Fibroblast of the conjunctiva (primary cell): ENCODE results near the gene AGPS.
"Not testable (repeated sequence)": the region's sequence is repeated elsewhere in the genome, so short reads cannot be mapped to it uniquely, and the experiment has no call there.

Source experiments
- DNase-seq: peaks from one replicate; pipeline ENCODE4 v3.0.0-alpha.2; 2010; ENCODE audit warnings: low read depth

Gene AGPS

DNA sequence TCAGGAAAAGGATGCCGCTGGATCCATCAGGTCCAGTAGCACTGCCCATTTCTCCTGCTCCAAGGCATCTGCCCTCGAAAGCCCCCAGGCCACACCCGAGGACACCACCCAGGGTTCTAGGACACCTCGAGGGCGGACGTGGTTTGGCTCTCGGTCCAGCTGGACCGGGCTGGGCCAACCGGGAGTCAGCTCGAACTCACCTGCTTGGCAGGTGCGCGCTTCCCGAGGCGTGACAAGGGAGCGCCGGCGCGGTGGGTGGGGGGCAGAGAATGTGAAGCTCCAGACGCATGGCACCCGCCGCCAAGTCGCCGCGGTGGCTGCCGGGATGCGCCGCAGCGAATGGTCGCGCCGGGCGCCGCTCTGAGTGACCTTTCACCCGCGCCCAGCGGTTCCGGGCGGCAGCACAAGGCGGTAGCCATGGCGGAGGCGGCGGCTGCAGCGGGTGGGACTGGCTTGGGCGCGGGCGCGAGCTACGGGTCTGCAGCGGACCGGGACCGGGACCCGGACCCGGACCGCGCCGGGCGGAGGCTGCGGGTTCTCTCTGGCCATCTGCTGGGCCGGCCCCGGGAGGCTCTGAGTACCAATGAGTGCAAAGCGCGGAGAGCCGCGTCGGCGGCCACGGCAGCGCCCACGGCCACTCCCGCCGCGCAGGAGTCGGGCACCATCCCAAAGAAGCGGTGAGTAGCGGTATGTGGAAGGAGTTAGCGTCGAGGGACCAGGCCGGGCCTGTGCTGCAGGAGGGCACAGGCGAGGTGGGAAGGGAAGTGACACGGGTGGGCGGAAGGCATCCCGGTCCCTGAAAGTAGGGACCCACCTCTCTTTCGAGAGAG, at the start of gene AGPS:
Gene AGPS (plus strand): TSS at position 401 of the 830 bp plus-strand sequence. CDS start 17 bp downstream, at position 418.
- no peak for DNase-seq

DNA sequence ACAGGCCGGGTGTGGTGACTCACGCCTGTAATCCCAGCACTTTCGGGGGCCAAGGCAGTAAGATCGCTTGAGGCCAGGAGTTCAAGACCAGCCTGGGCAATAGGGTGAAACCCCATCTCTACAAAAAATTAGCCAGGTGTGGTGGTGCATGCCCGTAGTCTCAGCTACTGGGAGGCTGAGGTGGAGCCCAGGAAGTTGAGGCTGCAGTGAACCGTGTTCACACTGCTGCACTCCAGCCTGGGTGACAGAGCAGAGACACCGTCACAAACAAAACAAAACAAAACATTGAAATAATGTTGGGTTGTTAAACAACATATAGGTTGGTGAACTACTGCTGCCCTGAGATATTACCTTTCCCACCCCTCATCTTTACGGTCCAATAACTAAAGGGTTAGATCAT, 48.8 kb upstream of the AGPS start:
- DNase-seq: no peak

DNA sequence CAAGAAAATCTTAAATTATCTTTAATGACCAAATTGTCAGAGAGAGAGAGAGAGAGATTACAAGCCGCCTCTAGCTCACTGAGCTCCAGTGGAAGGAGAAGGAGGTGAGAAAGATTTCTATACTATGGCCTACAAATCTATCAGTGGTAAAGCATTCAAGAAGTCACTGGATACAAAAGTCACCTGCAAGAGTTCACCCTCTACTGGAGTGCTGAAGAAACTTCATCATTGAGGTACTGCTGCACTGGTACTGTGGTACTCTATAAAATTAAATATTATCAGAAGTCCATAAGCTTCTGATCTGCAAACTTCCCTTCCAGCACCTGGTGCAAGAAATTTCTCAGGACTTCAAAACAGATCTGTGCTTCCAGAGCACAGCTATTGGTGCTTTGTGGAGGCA, 48.3 kb upstream of the AGPS start:
- DNase-seq: no peak

DNA sequence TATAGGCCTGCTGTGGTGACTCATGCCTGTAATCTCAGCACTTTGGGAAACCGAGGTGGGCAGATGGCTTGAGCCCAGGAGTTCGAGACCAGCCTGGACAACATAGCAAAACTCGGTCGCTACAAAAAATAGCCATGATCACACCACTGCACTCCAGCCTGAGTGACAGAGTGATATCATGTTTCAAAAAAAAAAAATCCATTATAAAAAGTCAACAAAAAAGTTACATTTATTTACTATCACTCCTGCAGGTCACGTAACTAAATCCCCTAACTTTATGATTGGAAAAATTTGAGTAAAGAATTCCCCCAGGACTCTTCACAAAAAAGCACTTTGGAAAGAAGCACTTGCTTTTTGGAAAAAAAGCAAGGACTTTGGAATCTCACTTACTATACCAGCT, 46.4 kb upstream of the AGPS start:
- DNase-seq: no peak

DNA sequence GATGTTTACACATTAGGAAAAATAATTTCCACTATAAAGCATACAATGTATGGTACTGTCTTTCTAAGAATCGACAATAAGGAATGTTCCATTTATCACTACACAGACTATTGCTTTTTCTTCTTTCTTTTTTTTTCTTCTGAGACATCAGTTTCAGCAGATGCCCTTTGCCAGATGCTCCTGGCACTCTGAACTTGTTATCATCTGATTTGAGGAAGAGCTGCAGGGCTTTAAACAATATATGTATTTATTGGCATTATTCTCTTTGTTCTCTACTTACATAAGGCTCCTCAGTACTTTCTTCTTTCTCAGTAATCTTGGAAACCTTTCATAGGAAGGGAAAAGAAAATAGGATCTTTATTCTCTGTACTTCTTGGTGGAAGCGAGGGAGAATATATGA, 45.0 kb upstream of the AGPS start:
- DNase-seq: no peak

DNA sequence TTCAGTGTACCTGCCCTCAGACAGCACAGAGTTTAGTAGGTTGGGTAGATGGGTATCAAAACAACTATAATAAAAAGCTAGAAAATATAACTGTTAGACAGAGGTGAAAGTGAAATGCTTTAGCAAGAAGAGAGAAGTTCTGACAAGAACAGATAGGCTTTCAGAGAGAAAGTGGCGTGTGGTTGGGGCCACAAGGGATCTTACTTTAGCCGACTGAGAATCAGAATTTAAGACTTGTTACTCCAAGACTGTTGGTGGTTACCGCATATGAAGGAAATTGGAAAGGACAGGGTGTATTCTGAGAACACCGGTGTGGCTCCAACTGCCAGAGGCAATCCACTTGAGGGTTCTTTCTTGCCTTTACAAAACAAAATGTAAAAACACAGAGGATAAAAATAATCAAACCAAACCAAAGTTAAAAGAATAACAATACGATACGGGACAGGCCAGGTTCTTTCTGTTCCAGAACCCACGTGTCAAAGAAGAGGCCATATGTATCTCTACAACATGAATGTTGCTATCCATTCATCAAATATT, 44.4 kb upstream of the AGPS start:
- DNase-seq: no peak

DNA sequence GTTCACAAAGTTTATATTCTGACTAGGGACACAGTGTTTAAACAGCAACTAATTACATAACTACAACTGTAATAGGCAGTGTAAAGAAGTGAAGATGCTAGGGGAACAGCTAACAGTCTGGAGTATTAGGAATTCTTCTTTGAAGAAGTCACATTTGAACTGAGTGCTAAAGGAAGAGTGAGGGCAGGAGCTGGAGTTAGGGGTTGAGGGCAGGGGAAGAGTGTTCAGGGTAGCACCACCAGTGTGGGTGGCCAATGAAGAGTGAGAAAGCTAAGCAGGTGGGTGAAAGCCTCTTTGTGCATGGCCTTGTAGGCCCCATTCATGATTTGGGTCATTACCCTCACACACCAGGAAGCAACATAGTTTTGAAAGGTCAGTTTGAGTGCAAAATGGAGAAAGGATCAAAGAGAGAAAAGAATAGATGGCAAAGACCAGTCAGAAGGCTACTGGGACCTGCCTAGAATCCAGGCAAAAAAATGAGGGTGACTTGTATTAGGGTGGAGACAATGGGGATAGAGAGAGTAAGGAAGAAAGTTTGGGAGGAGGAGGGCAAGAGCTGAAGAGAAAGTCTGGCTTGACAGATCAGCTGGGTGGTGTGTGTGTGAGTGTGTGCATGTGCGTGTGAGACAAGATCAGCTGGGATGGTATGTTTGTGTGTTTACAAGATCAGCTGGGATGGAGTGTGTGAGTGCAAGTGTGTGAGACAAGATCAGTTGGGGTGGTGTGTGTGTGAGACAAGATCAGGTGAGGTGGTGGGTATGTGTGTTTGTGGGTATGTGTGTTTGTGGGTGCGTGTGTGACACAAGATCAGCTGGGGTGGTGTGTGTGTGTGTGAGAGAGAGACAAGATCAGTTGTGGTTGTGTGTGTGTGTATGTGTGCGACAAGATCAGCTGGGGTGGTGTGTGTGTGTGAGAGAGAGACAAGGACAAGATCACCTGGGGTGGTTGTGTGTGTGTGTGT, 43.6 kb upstream of the AGPS start:
- no peak for DNase-seq

DNA sequence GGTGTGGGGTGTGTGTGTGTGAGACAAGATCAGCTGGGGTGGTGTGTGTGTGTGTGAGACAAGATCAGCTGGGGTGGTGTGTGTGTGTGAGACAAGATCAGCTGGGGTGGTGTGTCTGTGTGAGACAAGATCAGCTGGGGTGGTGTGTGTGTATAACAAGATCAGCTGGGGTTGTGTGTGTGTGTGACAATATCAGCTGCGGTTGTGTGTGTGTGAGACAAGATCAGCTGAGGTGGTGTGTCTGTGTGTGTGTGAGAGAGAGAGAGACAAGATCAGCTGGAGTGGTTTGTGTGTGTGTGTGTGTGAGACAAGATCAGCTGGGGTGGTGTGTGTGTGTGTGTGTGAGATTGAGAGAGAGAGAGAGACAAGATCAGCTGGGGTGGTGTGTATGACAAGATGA, 41.9 kb upstream of the AGPS start:
- DNase-seq: not testable (repeated sequence)

DNA sequence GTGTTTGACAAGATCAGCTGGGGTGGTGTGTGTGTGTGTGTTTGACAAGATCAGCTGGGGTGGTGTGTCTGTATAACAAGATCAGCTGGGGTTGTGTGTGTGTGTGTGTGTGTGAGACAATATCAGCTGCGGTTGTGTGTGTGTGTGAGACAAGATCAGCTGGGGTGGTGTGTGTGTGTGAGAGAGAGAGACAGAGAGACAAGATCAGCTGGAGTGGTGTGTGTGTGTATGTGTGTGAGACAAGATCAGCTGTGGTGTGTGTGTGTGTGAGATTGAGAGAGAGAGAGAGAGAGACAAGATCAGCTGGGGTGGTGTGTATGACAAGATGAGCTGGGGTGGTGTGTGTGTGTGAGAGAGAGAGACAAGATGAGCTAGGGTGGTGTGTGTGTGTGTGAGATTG, 41.5 kb upstream of the AGPS start:
- not testable (repeated sequence) for DNase-seq

DNA sequence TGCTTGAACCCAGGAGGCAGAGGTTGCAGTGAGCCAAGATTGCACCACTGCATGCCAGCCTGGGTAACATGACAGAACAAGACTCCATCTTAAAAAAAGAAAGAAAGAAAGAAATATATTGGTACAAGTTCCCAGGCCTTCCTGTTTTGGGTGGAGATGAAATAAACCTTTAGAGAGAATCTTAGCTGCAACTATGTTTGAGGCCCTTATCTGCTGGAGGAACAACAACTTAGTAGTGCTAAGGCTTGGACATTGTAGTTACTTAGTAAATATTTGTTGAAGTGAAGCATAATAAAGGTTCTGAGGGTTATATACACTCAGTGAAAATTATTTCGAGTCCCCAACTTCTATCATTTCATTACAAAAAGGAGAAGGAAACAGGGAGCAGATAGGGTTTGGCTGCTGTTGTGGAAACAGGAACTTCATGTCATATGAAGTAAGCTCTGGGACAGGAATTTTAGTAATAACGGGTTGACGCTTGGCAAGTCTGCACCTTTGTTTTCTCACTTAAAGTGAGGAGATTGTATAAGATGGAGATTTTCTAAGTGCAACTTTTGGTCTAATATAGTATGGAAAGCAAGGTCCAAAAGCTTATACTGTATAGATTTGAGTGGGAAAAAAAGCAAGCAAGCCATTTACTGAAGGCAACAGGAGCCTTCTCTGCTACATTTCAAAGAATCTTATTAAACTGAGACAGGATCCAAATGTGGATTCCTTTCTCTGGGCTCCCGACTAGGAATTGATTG, 40.0 kb upstream of the AGPS start:
- no peak for DNase-seq

DNA sequence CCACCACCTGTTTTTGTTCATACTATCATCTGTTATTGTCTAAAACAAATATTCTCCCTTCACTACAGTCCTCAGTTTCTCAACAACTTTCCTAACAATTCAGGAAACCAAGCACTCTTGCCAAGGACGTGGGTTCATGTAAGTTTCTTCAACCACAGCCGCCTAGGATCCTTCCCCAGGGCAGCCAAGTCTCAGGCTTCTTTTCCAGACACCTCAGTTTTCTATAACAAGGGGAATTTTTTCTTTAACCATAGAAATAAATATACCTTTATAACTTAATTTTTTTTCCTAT, 39.4 kb upstream of the AGPS start:
- peak; percentile 44 for DNase-seq

DNA sequence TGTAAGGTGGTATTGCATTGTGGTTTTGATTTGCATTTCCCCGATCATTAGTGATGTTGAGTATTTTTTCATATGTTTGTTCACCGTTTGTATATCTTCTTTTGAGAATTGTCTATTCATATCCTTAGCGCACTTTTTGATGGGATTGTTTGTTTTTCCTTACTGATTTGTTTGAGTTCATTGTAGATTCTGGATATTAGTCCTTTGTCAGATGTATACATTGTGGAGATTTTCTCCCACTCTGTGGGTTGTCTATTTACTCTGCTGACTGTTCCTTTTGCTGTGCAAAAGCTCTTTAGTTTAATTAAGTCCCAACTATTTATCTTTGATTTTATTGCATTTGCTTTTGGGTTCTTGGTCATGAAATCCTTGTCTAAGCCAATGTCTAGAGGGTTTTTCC, 38.0 kb upstream of the AGPS start:
- not testable (repeated sequence) for DNase-seq

DNA sequence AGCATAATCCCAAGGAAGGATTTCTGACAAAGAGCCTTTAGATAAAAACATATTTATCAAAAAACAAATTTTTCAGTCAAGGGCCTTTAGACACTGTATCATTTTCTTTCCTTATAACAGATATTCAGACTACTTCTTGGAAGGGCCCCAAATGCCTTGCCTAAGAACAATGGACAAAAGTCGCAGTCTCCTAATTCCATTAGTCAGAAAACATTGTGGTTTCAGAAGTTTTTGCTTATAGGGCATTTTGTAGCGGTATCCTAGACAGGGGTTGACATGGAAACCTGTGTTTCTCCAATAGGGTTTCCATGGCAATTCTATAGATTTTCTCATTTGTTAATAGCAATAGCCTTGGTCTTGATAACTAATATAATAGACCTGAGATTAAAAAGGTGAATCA, 36.7 kb upstream of the AGPS start:
- DNase-seq: no peak

DNA sequence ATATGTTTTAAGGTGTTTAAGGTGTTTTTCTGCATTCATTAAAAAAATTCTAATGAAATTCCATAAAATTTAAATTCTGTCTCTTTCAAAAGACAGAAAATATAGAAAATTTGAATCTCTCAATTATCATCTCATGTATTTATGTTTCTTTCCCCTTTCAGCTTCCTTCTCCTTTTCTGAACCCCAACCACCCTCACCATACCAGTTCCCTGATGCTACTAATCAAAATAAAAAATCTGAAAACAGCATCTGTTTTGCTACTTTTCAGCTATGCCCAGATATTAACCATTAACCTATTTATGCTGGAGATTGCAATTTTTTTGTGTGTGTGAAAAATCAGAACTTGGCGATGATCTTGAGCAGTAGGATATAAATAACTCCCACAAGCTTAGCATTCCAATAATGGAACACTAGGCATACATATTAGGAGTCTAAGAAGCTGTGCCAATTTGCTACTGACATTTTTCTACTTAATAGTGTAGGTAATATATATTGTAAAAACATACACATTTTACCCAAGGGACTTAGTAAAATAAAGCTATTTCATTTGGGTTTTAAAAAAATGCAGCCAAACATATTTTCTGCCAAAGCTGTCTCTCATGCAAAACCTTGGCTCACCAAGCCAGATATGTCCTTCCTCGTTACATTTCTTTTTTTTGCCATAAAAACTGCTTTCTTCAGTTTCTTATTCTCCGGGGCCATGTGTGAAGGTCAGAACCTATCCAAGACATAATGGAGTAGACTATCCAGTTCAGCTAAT, 32.6 kb upstream of the AGPS start:
- DNase-seq: no peak

DNA sequence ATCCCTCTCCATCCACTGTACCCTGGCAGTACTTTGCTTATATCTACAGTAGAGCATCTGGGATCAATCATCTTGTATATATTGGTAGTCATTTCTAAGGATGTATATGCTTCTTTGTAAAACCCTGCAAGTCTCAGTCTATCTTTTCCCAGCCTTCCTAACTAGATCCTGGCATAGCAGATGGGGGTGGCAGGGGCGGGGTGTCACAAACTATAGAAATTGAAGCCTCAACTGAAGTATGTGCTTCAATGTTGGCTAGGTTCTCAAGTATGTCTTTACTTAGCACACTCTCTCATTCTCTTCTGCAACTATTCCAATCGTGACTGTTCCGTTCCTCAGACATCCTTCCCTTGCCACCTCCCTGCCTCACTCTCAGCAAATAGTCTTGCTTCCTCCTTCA, 30.1 kb upstream of the AGPS start:
- no peak for DNase-seq

DNA sequence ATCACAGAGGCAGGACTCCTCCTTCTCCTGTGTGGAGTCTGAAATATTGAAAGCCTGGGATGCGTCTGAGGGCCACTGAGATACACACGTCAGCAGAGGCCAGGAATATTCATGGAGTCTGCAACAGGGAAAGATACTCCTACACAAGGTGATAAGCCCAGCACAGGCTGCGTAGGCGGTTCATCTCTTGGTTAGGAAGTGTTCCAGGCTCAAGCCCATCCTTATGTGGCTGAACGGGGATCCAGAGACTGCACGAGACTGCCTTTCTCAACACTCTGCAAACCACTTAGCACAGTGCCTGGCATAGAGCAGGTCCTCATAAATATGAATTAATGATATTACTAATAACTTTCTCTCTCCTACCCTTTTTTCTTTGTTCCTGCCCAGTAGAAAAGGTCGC, 29.2 kb upstream of the AGPS start:
- no peak for DNase-seq

DNA sequence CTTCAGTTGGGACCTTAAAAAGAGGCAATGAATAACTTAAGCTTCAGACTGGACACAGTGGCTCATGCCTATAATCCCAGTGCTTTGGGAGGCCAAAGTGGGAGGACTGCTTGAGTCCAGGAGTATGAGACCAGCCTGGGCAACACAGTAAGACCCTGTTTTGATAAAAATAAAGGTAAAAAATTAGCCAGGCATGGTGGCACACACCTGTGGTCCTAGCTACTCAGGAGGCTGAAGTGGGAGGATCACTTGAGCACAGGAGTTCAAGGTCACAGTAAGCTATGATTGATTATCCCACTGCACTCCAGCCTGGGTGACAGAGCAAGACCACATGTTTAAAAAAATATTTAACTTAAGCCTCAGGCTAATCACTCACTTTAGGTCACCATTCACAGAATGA, 26.8 kb upstream of the AGPS start:
- DNase-seq: not testable (repeated sequence)

DNA sequence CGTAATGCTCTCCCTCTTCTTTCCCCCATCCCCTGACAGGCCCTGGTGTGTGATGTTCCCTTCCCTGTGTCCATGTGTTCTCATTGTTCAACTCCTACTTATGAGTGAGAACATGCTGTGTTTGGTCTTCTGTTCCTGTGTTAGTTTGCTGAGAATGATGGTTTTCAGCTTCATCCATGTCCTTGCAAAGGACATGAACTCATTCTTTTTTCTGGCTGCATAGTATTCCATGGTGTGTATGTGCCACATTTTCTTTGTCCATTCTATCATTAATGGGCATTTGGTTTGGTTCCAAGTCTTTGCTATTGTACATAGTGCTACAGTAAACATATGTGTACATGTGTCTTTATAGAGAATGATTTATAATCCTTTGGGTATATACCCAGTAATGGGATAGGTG, 24.6 kb upstream of the AGPS start:
- DNase-seq: not testable (repeated sequence)

DNA sequence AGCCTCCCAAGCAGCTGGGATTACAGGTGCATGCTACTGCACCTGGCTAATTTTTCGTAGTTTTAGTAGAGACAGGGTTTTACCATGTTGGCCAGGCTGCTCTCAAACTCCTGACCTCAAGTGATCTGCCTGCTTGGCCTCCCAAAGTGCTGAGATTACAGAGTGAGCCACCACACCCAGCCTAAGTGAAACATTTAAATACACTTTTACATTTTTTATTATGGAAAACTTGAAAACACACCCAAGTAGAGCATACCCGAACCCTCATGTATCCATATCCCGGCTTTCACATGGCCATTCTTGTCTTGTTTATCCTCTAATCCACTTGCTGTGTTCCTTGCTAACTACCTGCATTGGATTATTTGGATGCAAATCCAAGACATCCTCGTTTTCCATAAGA, 13.2 kb upstream of the AGPS start:
- no peak for DNase-seq

DNA sequence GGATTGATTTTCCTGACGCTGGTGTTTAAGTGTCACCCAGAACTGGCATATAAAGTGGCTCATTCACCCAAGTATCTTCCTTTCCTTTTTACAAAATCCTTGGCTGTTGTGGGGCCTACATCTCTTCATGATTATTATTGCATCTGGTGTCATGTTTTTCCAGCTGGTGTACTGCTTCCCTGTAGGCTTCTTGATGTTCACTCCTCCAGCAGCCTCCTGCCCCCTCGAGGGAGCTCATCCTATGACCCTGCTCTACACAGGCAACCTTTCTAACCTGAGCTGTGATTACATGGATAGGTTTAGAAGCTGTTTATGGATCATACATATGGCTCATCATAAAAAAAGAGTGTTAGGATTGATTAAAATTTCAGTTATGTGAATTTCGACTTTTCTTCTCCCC, 12.4 kb upstream of the AGPS start:
- DNase-seq: no peak

DNA sequence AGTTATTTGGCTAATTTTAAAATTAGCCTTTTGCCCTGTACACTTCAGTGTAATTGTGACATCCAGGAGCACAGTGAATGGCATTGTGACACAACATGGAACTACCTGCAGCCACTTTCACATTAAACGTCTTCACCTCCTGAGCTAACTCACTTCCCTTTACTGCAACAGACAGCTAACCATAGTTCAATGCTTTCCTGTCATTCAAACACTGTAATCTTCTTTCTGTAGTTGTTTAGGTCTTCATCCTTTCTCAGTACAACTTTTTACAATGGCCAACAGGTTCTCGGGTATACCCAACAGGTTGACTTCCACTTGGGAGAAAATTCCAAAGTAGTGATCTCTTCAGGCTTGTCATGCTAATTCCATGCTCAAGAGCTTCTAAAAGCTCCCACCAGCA, 8.6 kb upstream of the AGPS start:
- no peak for DNase-seq

DNA sequence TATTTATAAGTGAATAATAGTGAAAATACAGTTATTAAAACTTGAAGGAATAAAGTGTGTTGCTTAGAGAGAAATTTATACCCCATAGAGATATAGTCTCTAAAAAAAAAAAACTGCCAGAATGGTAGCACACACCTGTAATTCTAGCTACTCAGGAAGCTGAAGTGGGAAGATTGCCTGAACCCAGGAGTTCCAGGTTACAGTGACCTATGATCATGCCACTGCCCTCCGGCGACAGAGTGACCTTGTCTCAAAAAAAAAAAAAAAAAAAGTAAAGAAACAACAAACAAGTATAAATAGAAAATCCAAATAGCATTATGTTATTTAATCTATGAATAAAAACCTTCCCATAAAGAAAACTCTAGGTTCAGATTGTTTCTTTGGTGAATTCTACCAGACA, 7.4 kb upstream of the AGPS start:
- no peak for DNase-seq
